Amygdala (tissue), 56 donors: ENCODE measurements around the gene ATAD3A.
"Not testable (repeated sequence)": the region's sequence is repeated elsewhere in the genome, so short reads cannot be mapped to it uniquely, and the experiment has no call there.

Experiments used
- DNase-seq, 56 donors: peaks; one replicate each; lab custom pipeline; 2025; lab: John Stamatoyannopoulos, UW

Gene ATAD3A

DNA sequence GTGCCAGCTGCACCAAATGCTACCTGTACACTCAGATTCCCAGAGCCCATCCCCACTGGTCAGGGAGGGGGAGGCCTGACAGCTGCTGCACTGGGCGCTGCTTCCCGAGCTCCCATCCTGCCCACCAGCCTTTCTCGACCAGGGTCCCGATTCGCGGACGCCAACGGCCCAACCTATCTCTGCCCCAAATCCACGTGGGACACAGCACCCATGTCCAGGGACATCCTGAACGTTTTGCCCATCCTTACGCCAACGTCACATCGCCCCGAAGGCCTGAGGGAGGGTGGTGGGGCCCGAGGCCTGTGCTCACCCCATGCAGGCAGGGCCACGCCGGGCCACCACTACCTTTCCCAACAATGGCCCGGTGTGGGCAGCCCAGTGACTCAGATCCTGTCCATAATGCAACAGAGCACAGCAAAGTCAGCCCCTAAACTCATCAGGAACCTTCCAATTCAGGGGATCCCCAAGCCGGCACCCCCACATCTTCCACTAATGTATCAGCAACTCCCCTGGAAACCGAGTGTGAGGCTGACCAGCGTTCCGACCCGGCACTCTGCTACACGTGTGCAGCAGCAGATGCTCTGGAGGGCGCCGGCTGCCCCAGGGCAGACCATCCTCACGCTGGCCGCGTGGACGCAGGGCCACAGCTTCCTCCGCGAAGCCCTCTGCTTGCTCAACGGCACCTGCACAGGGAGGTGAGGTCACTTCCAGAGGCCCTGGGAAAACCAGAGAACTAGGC is 39.7 kb downstream of the ATAD3A start:
- no peak for DNase-seq

GRCh38 chr1:1552263-1552639 is 40.3 kb downstream of the ATAD3A start:
- DNase-seq: no peak

DNA sequence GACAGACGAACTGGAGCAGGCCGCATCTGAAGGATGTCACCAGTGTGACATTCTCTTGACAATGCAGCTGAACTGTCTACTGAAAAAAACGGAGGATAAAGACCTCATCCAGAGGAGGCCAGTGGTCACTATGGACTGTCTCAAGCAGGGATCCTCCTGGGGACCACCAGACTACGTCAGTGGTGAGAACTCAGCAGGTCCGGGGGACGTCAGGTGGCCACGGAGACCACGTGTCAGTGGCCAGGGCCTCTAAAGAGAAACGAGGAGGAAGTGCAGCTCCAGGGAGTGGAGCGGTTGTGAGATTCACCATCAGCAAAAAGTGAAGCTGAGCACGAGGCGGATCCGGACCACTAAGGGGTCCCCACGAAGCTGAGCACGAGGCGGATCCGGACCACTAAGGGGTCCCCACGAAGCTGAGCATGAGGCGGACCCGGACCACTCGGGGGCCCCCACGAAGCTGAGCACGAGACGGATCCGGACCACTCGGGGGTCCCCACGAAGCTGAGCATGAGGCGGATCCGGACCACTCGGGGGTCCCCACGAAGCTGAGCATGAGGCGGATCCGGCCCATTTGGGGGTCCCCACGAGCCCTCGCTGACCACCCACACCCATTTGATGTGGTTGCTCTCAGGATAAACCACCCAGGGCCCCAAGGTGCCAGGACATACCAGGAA is 42.0 kb downstream of the ATAD3A start:
- no peak for DNase-seq

- DNase-seq: no peak
Observed at GRCh38 chr1:1554550-1554925, 42.6 kb downstream of the ATAD3A start.

- peak in 6 of 56 donors; percentile 7 to 52 (median 38) for DNase-seq
Observed at GRCh38 chr1:1554926-1555915, 43.3 kb downstream of the ATAD3A start.

DNA sequence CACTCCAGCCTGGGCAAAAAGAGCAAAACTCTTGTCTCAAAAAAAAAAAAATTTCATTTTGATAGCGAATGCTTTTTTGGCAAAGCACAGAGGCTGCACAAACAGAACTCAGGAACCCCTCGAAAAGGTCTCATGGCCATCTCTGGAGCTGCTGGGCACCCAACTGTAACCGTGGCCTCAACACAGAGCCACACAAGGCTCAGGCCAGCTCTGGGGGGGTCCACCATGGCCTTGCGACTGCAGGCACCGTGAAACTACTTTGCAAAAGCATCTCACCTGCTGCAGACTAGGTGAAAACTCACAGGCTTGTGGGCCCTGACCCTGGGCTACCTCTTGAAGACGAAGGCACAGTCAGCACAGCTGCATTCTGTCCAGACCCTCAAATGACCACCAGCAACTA is 44.5 kb downstream of the ATAD3A start:
- no peak for DNase-seq

- not testable (repeated sequence) for DNase-seq
Observed at GRCh38 chr1:1556961-1557360, 45.0 kb downstream of the ATAD3A start.

- not testable (repeated sequence) for DNase-seq
Observed at GRCh38 chr1:1557688-1558087, 45.7 kb downstream of the ATAD3A start.

GRCh38 chr1:1558591-1558990 is 46.6 kb downstream of the ATAD3A start:
- DNase-seq: no peak

GRCh38 chr1:1559066-1559465 is 47.1 kb downstream of the ATAD3A start:
- DNase-seq: no peak

DNA sequence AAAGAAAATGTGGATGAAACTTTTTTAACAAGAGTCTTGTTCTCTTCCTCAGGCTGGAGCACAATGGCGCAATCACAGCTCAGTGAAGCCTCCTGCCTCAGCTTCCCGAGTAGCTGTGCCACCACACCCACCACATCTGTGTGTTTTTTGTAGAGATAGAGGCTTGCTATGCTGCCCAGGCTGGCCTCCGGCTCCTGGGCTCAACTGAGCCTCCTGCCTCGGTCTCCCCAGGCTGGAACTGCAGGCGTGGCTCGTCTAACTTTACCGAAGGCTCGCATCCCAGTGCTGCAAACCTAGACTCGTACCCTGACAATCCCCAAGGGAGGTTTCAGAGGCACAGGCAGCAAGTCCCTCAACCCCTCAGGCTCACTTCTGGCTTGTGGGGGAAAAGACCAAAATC is 48.2 kb downstream of the ATAD3A start:
- no peak for DNase-seq

DNA sequence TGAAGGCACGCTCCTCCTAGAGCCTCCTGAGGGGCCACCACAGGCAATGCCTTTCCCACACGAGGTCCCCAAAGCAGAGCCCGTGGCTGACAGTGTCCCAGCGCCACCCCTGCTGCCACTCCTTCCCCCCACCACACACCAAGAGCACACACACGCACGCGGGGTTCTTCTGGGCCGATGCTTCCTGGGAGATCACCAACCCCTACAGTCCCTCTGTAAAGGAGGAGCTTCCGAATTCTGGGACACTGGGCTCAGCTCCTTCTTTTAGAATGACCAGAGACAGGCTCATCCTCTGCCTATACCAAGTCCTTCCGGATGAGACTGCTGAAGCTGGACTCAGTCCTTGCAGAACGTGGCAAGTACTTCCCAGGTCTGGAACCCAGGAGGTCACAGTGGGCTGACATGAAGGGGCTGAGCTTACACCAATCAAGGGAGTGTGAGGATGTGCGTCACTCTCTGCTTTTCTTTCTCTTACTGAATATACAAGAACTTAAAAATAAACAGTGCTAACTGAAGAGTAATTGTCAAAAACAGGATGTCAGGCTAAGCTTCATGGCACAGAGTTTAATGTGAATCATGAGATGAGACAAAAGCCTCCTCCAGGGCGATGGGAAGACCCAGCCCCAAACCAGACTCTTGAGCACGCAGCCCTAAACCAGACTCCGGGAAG is 50.0 kb downstream of the ATAD3A start:
- no peak for DNase-seq

GRCh38 chr1:1562556-1563195 is 50.7 kb downstream of the ATAD3A start:
- DNase-seq: no peak

DNA sequence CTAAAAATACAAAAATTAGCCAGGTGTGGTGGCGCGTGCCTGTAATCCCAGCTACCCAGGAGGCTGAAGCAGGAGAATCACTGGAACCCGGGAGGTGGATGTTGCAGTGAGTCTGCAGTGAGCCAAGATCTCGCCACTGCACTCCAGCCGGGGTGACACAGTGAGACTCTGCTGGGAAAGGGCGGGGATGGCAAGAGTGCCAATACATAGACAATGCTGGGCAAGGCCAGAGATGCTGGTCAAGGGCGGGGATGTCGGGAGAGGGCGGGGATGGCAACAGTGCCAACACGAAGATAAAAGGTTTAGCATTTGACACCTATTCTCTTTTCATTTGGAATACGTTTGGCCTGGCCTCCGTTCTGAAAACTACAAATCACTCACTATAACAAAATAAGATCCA is 51.7 kb downstream of the ATAD3A start:
- no peak for DNase-seq

DNA sequence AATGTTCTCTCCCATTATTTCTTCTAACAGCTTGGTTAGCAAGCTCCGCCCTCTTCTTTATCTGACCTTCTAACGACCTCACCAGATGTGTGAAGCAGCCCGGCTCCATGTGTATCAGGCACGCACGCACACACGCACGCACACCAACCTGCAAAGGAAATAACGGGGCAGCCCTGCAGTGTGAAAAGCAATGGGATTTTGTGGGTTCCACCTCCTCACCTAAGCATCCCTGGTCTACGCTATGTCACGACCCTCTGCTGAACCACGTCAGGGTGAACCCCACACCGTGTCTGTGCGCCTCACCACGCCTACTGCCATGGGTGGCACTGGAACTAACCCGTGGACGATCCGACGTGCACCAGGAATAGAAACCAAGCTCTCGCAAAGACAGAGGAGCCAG is 52.3 kb downstream of the ATAD3A start:
- DNase-seq: no peak

DNA sequence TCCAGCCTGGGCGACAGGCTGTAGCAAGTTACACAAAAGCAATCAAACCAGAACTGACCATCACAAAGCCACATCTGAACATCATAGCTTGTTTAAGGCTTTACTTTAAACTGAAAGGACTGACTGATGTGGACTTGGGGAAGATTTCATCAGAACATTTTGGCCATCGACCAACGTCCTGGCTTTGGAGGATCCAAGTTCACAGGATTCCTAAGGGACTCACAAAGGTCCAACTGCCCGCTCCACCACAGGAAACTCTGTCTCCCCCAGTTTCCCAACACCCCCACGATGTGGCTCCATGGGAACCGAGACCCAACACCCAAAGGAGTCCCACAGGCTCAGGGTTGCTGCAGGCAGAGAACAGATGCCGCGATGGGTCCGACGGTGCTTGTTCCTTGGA is 53.4 kb downstream of the ATAD3A start:
- no peak for DNase-seq

DNA sequence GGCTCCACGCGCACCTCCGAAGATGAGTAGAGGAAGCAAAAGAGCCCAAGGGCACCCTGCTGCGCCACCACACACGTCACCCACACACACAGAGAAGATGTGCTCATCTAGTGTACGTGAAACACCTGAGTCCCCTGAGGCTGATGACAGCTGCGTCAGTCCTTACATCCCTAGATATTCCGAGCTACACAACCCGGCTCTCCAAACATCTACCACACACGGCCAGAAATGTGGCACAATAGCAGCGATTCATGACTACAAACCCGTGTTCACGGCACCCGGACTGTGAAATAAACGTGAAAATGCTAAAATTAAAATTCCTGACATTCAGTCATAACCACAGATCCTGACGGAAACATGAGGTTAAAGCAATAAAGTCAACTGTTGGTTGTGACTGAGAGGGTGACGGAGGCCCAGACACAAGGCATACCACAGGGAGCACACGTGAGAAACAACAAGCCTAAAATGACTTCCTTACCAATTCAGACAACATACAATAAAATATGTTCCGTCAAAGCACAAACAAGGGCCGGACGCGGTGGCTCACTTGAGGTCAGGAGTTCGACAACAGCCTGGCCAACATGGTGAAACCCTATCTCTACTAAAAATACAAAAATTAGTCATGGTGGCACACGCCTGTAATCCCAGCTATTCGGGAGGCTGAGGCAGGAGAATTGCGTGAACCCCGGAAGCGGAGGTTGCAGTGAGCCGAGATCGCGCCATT is 55.4 kb downstream of the ATAD3A start:
- DNase-seq: no peak

DNA sequence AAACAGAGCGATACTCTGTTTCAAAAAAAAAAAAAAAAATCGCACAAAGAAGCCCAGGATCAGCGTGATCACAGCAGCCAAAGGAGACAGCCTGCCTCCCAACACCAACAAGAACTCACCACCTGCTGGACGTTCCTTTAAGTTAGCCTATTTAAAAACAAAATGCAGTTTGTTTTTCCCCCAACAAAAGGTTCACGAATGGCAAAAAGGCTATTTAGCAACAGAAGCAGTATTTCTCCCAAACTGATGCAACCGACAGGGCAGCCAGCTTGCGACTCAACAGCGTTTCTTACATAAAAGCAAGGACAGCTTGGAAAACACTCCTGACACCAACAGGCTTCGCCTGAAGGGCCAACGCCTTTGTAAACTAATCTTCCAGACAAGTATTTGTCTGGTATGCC is 55.9 kb downstream of the ATAD3A start:
- DNase-seq: peak in 1 of 56 donors; percentile 9

DNA sequence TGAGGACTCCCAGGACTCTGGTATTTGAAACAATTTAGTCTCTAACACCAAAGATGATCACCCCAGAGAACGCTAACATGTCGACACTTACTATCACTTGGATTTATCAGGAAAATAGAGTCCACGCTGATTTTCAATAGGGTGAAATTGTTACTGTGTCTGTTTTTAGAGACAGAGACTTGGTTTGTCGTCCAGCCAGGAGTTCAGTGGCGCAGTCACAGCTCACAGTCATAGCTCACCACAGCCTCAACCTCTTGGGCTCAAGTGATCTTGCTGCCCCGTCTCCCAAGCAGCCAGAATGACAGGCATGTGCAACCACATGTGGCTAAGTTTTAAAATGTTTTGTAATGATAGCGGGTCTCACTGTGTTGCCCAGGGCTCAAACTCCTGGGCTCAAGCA is 57.4 kb downstream of the ATAD3A start:
- DNase-seq: no peak
